Measurements from ENCODE around the gene ADCYAP1R1.

Gene ADCYAP1R1

GRCh38 chr7:31052841-31053601, 913 bp downstream of the ADCYAP1R1 start:
- H3K27ac Mint-ChIP-seq, result no peak overlapping the region
- DNase-seq (ENCODE audit: low spot score), result no peak
- peaks cover 44% of the 10 kb centered on the region for H3K27me3 Mint-ChIP-seq (ENCODE audit: low read depth)
- H3K9me3 Mint-ChIP-seq, result no peaks in the 10 kb centered on the region
- no peak overlapping the region for H3K4me3 Mint-ChIP-seq
- no peaks in the 10 kb centered on the region for H3K36me3 Mint-ChIP-seq (ENCODE audit: low read depth)
- no peaks in the 10 kb centered on the region for H3K4me1 Mint-ChIP-seq (ENCODE audit: low read depth)

GRCh38 chr7:31053986-31054385, 1.9 kb downstream of the ADCYAP1R1 start:
- Mint-ChIP-seq H3K4me1 (ENCODE audit: low read depth) (no peaks in the 10 kb centered on the region), H3K27ac (no peak overlapping the region), H3K4me3 (no peak overlapping the region), H3K36me3 (ENCODE audit: low read depth) (no peaks in the 10 kb centered on the region), H3K9me3 (no peaks in the 10 kb centered on the region), H3K27me3 (ENCODE audit: low read depth) (peaks cover 44% of the 10 kb centered on the region)
- DNase-seq (ENCODE audit: low spot score), result no peak

- H3K36me3 Mint-ChIP-seq (ENCODE audit: low read depth), result no peaks in the 10 kb centered on the region
- no peak overlapping the region for H3K4me3 Mint-ChIP-seq
- no peak for DNase-seq (ENCODE audit: low spot score)
- H3K9me3 Mint-ChIP-seq, result no peaks in the 10 kb centered on the region
- no peak overlapping the region for H3K27ac Mint-ChIP-seq
- no peaks in the 10 kb centered on the region for H3K4me1 Mint-ChIP-seq (ENCODE audit: low read depth)
- H3K27me3 Mint-ChIP-seq (ENCODE audit: low read depth), result peaks cover 45% of the 10 kb centered on the region
Measured at GRCh38 chr7:31054608-31055278, 2.6 kb downstream of the ADCYAP1R1 start.

- DNase-seq (ENCODE audit: low spot score), result no peak
- Mint-ChIP-seq H3K27me3 (ENCODE audit: low read depth) (peaks cover 39% of the 10 kb centered on the region), H3K9me3 (no peaks in the 10 kb centered on the region), H3K36me3 (ENCODE audit: low read depth) (no peaks in the 10 kb centered on the region), H3K4me1 (ENCODE audit: low read depth) (no peaks in the 10 kb centered on the region), H3K27ac (no peak overlapping the region), H3K4me3 (no peak overlapping the region)
Measured at GRCh38 chr7:31055471-31055870, 3.4 kb downstream of the ADCYAP1R1 start.

- no peaks in the 10 kb centered on the region for H3K36me3 Mint-ChIP-seq (ENCODE audit: low read depth)
- no peak overlapping the region for H3K4me3 Mint-ChIP-seq
- no peaks in the 10 kb centered on the region for H3K9me3 Mint-ChIP-seq
- H3K27ac Mint-ChIP-seq, result no peak overlapping the region
- peaks cover 26% of the 10 kb centered on the region for H3K27me3 Mint-ChIP-seq (ENCODE audit: low read depth)
- no peaks in the 10 kb centered on the region for H3K4me1 Mint-ChIP-seq (ENCODE audit: low read depth)
- DNase-seq (ENCODE audit: low spot score), result no peak
Measured at GRCh38 chr7:31056775-31057346, 4.8 kb downstream of the ADCYAP1R1 start.

GRCh38 chr7:31058122-31058521, 6.0 kb downstream of the ADCYAP1R1 start:
- H3K9me3 Mint-ChIP-seq, result no peaks in the 10 kb centered on the region
- no peak overlapping the region for H3K27ac Mint-ChIP-seq
- DNase-seq (ENCODE audit: low spot score), result no peak
- no peak overlapping the region for H3K4me3 Mint-ChIP-seq
- peaks cover 21% of the 10 kb centered on the region for H3K27me3 Mint-ChIP-seq (ENCODE audit: low read depth)
- no peaks in the 10 kb centered on the region for H3K36me3 Mint-ChIP-seq (ENCODE audit: low read depth)
- H3K4me1 Mint-ChIP-seq (ENCODE audit: low read depth), result no peaks in the 10 kb centered on the region

GRCh38 chr7:31058688-31059087, 6.6 kb downstream of the ADCYAP1R1 start:
- peaks cover 16% of the 10 kb centered on the region for H3K27me3 Mint-ChIP-seq (ENCODE audit: low read depth)
- DNase-seq (ENCODE audit: low spot score), result no peak
- H3K36me3 Mint-ChIP-seq (ENCODE audit: low read depth), result no peaks in the 10 kb centered on the region
- no peaks in the 10 kb centered on the region for H3K4me1 Mint-ChIP-seq (ENCODE audit: low read depth)
- H3K9me3 Mint-ChIP-seq, result no peaks in the 10 kb centered on the region
- no peak overlapping the region for H3K4me3 Mint-ChIP-seq
- no peak overlapping the region for H3K27ac Mint-ChIP-seq

- H3K9me3 Mint-ChIP-seq, result no peaks in the 10 kb centered on the region
- H3K4me3 Mint-ChIP-seq, result no peak overlapping the region
- no peak for DNase-seq (ENCODE audit: low spot score)
- no peak overlapping the region for H3K27ac Mint-ChIP-seq
- no peaks in the 10 kb centered on the region for H3K4me1 Mint-ChIP-seq (ENCODE audit: low read depth)
- H3K27me3 Mint-ChIP-seq (ENCODE audit: low read depth), result peaks cover 10% of the 10 kb centered on the region
- H3K36me3 Mint-ChIP-seq (ENCODE audit: low read depth), result no peaks in the 10 kb centered on the region
Measured at GRCh38 chr7:31059551-31059950, 7.4 kb downstream of the ADCYAP1R1 start.

- no peak overlapping the region for H3K27ac Mint-ChIP-seq
- peaks cover 3% of the 10 kb centered on the region for H3K27me3 Mint-ChIP-seq (ENCODE audit: low read depth)
- DNase-seq (ENCODE audit: low spot score), result no peak
- no peaks in the 10 kb centered on the region for H3K4me1 Mint-ChIP-seq (ENCODE audit: low read depth)
- no peaks in the 10 kb centered on the region for H3K9me3 Mint-ChIP-seq
- no peak overlapping the region for H3K4me3 Mint-ChIP-seq
- H3K36me3 Mint-ChIP-seq (ENCODE audit: low read depth), result no peaks in the 10 kb centered on the region
Measured at GRCh38 chr7:31061185-31061584, 9.1 kb downstream of the ADCYAP1R1 start.

GRCh38 chr7:31062746-31063435, 10.8 kb downstream of the ADCYAP1R1 start:
- DNase-seq (ENCODE audit: low spot score), result no peak
- Mint-ChIP-seq H3K9me3 (no peaks in the 10 kb centered on the region), H3K36me3 (ENCODE audit: low read depth) (no peaks in the 10 kb centered on the region), H3K4me1 (ENCODE audit: low read depth) (no peaks in the 10 kb centered on the region), H3K4me3 (no peak overlapping the region), H3K27ac (no peak overlapping the region), H3K27me3 (ENCODE audit: low read depth) (peaks cover 3% of the 10 kb centered on the region)

- DNase-seq (ENCODE audit: low spot score), result no peak
- no peaks in the 10 kb centered on the region for H3K27me3 Mint-ChIP-seq (ENCODE audit: low read depth)
- H3K4me1 Mint-ChIP-seq (ENCODE audit: low read depth), result no peaks in the 10 kb centered on the region
- no peaks in the 10 kb centered on the region for H3K36me3 Mint-ChIP-seq (ENCODE audit: low read depth)
- H3K9me3 Mint-ChIP-seq, result no peaks in the 10 kb centered on the region
- H3K27ac Mint-ChIP-seq, result no peak overlapping the region
- H3K4me3 Mint-ChIP-seq, result no peak overlapping the region
Measured at GRCh38 chr7:31065021-31065593, 13.0 kb downstream of the ADCYAP1R1 start.

GRCh38 chr7:31065840-31066239, 13.7 kb downstream of the ADCYAP1R1 start:
- Mint-ChIP-seq H3K36me3 (ENCODE audit: low read depth) (no peaks in the 10 kb centered on the region), H3K27me3 (ENCODE audit: low read depth) (no peaks in the 10 kb centered on the region), H3K9me3 (no peaks in the 10 kb centered on the region), H3K4me1 (ENCODE audit: low read depth) (no peaks in the 10 kb centered on the region), H3K4me3 (no peak overlapping the region), H3K27ac (no peak overlapping the region)
- DNase-seq (ENCODE audit: low spot score), result no peak

- DNase-seq (ENCODE audit: low spot score), result no peak
- Mint-ChIP-seq H3K4me3 (no peak overlapping the region), H3K27ac (no peak overlapping the region), H3K27me3 (ENCODE audit: low read depth) (no peaks in the 10 kb centered on the region), H3K36me3 (ENCODE audit: low read depth) (no peaks in the 10 kb centered on the region), H3K9me3 (no peaks in the 10 kb centered on the region), H3K4me1 (ENCODE audit: low read depth) (no peaks in the 10 kb centered on the region)
Measured at GRCh38 chr7:31066516-31067130, 14.5 kb downstream of the ADCYAP1R1 start.

Measured in T-helper 2 cell treated with Interferon-gamma antibody and Interleukin-4, amounts not matched to agents 5 μg/mL and 100 μg/mL, for 36 hours (primary cell).